CD8-positive, alpha-beta memory T cell (primary cell): ENCODE measurements around the gene INTS7. TPM values are rescaled to one million over a fixed set of nuclear protein-coding genes. Genes with fewer than 3 reads are reported as not detected.

ENCODE experiments used
- CTCF ChIA-PET: fragments of 350-600 bp; sonication (Branson Sonifier 250); formaldehyde crosslinking; loops from one replicate; lab custom pipeline; 2021; ENCODE audit warnings: antibody characterized with exemption; lab: Charles Lee
- POLR2A ChIA-PET: fragments of 350-600 bp; sonication (Branson Sonifier 250); formaldehyde crosslinking; loops from one replicate; lab custom pipeline; 2021; ENCODE audit warnings: antibody characterized with exemption; lab: Charles Lee
- DNase-seq, 5 donors: peaks; one replicate each; pipeline versions ENCODE4 v3.0.0 to v3.0.0-alpha.2; 2020 to 2022; ENCODE audit warnings: mixed read lengths in 1 of 5
- H3K27ac ChIP-seq: one replicate; pipeline ENCODE4 v1.7.0; 2013; ENCODE audit warnings: low read depth, mild to moderate bottlenecking, low read length, moderate library complexity
- H3K27me3 ChIP-seq: 2 replicates; pipeline ENCODE4 v1.7.0; 2013; ENCODE audit warnings: low read length, mild to moderate bottlenecking; ENCODE audit not compliant: insufficient read depth, poor library complexity, severe bottlenecking
- H3K36me3 ChIP-seq: 2 replicates; pipeline ENCODE4 v1.7.0; 2013; ENCODE audit warnings: mild to moderate bottlenecking, low read length, moderate library complexity; ENCODE audit not compliant: insufficient read depth
- H3K4me1 ChIP-seq: 2 replicates; pipeline ENCODE4 v1.7.0; 2013; ENCODE audit warnings: mild to moderate bottlenecking, low read length, moderate library complexity; ENCODE audit not compliant: insufficient read depth
- H3K4me3 ChIP-seq: 2 replicates; pipeline ENCODE4 v1.7.0; 2013; ENCODE audit warnings: mild to moderate bottlenecking, low read length
- H3K9me3 ChIP-seq: 2 replicates; pipeline ENCODE4 v1.7.0; 2013; ENCODE audit warnings: mild to moderate bottlenecking, low read length
- H3K27ac Mint-ChIP-seq, 8 donors: one replicate each; pipeline ENCODE4 v1.8.0; 2020 to 2021; ENCODE audit warnings: mixed read lengths in 8 of 8, mild to moderate bottlenecking in 6 of 8, inconsistent platforms in 3 of 8, moderate library complexity in 3 of 8
- H3K27me3 Mint-ChIP-seq, 2 donors: one replicate each; pipeline ENCODE4 v1.8.0; 2020 to 2021; ENCODE audit warnings: mixed read lengths in 2 of 2, mild to moderate bottlenecking in 1 of 2, moderate library complexity in 1 of 2
- H3K36me3 Mint-ChIP-seq, 3 donors: one replicate each; pipeline ENCODE4 v1.8.0; 2020 to 2021; ENCODE audit warnings: mixed read lengths in 3 of 3, inconsistent platforms in 1 of 3, mild to moderate bottlenecking in 1 of 3
- H3K4me1 Mint-ChIP-seq, 3 donors: one replicate each; pipeline ENCODE4 v1.8.0; 2020 to 2021; ENCODE audit warnings: mixed read lengths in 3 of 3, inconsistent platforms in 1 of 3, mild to moderate bottlenecking in 1 of 3
- H3K4me3 Mint-ChIP-seq, 7 donors: one replicate each; pipeline ENCODE4 v1.8.0; 2020 to 2021; ENCODE audit warnings: mixed read lengths in 7 of 7, mild to moderate bottlenecking in 6 of 7, moderate library complexity in 4 of 7, inconsistent platforms in 2 of 7
- H3K9me3 Mint-ChIP-seq, 5 donors: one replicate each; pipeline ENCODE4 v1.8.0; 2020 to 2022; ENCODE audit warnings: mixed read lengths in 5 of 5, mild to moderate bottlenecking in 3 of 5, moderate library complexity in 2 of 5, inconsistent platforms in 1 of 5
- polyA plus RNA-seq: library from polyadenylated mRNA; unstranded; fragments of 300-500 nt; fragmentation: Illumina TruSeq; gene quantifications from one replicate; pipeline ENCODE4 v1.2.3, GENCODE V29; 2021
- total RNA-seq, 2 experiments: library from RNA; stranded (reverse); gene quantifications; one replicate each; pipeline ENCODE4 v1.2.3, GENCODE V29; 2021

INTS7 gene
- total and polyA plus RNA-seq, 3 experiments from 2014 or later, result 11.5 to 36.0 (median 35.2) TPM

DNA sequence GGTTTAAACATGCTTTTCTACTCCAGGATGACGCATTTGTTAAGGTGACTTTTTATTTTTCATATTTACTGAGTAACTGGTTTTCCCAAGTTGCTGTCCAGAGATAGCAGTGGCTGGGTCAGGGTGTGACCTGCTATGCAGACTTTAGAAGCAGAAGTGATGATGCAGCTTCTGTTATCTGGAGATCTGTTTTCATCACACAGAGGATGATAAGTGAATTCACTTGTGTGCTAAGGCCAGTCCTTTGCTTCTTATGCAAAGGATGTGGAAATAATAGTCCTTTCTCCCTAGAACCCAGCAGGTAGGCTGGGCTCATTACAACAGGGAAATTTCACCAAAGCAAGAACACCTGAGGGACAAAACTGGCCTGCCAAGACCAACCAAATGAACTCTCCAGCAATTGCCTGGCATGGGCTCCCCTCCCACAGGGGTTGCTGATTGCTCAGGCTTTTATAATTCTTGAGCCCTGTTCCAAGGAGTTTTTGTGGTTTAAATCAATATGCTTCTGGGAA, 107.0 kb downstream of the INTS7 start:
- ChIA-PET POLR2A (no interaction called here), CTCF (no interaction called here)
- peaks cover 0 to 4% (median 0%) of the 10 kb centered on the region in 3 donors for H3K36me3 Mint-ChIP-seq
- H3K9me3 ChIP-seq, result no peaks in the 10 kb centered on the region
- H3K4me1 Mint-ChIP-seq, result no peaks in the 10 kb centered on the region
- H3K27me3 ChIP-seq, result no peaks in the 10 kb centered on the region
- no peaks in the 10 kb centered on the region for H3K9me3 Mint-ChIP-seq
- no peak overlapping the region for H3K4me3 ChIP-seq
- DNase-seq, result no peak
- H3K27ac Mint-ChIP-seq, result no peak overlapping the region
- H3K36me3 ChIP-seq, result no peaks in the 10 kb centered on the region
- H3K27me3 Mint-ChIP-seq, result peaks cover 6 to 13% of the 10 kb centered on the region in 2 donors
- H3K27ac ChIP-seq, result peak overlapping the region; percentile 28
- H3K4me1 ChIP-seq, result no peaks in the 10 kb centered on the region
- no peak overlapping the region for H3K4me3 Mint-ChIP-seq

DNA sequence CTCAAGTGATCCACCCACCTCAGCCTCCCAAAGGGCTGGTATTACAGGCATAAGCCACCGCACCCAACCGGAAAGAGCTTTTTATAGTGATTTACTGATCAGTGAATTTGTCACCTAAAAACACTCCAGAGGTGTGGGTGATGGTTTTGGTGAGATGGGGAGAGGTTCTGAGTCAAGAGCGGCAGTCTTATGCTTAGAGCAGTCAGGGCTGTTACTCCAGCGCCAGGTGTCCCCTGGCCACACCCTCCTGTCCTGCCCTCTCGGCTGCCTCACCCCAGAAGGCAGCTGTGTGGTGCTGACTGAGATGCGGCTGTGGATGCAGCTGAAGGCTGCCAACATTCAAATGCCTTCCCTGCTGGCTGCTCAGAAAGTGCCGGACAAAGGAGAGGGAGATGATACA, 110.3 kb downstream of the INTS7 start:
- Histone ChIP-seq H3K36me3 (no peaks in the 10 kb centered on the region), H3K9me3 (no peaks in the 10 kb centered on the region), H3K27ac (no peak overlapping the region), H3K4me1 (no peaks in the 10 kb centered on the region), H3K27me3 (no peaks in the 10 kb centered on the region), H3K4me3 (no peak overlapping the region)
- no peaks in the 10 kb centered on the region for H3K4me1 Mint-ChIP-seq
- no peak overlapping the region for H3K4me3 Mint-ChIP-seq
- peaks cover 7 to 13% of the 10 kb centered on the region in 2 donors for H3K27me3 Mint-ChIP-seq
- ChIA-PET POLR2A (no interaction called here), CTCF (no interaction called here)
- peaks cover 0 to 4% (median 0%) of the 10 kb centered on the region in 3 donors for H3K36me3 Mint-ChIP-seq
- no peaks in the 10 kb centered on the region for H3K9me3 Mint-ChIP-seq
- H3K27ac Mint-ChIP-seq, result no peak overlapping the region
- no peak for DNase-seq

- Mint-ChIP-seq H3K9me3 (no peaks in the 10 kb centered on the region), H3K27ac (no peak overlapping the region), H3K4me1 (no peaks in the 10 kb centered on the region), H3K36me3 (peaks cover 0 to 1% (median 0%) of the 10 kb centered on the region in 3 donors), H3K4me3 (no peak overlapping the region), H3K27me3 (peaks cover 6 to 8% of the 10 kb centered on the region in 2 donors)
- Histone ChIP-seq H3K27ac (no peak overlapping the region), H3K4me3 (no peak overlapping the region), H3K9me3 (no peaks in the 10 kb centered on the region), H3K36me3 (no peaks in the 10 kb centered on the region), H3K4me1 (no peaks in the 10 kb centered on the region), H3K27me3 (no peaks in the 10 kb centered on the region)
- ChIA-PET CTCF (no interaction called here), POLR2A (no interaction called here)
- DNase-seq, result no peak
Observed at GRCh38 chr1:211924256-211924655, 111.1 kb downstream of the INTS7 start.

DNA sequence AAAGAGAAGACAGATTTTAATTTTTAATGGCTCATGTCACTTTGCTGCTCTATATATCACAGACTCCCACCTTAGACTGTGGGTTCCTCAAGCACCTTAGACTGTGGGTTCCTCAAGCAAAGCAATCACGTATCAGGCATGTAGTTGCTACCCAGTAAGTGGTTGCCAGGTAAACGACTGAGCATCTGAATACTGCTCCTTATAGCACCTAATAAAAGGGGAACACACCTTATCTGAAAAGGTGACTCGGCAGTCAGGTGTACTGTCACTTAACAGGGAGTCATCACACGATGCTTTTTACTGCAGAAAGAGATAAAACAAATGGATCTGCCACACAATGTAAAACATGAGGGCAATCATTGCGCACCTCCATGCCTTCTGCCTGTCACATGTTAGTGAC, 112.3 kb downstream of the INTS7 start:
- Histone ChIP-seq H3K9me3 (no peaks in the 10 kb centered on the region), H3K36me3 (no peaks in the 10 kb centered on the region), H3K27me3 (no peaks in the 10 kb centered on the region), H3K4me3 (no peak overlapping the region), H3K4me1 (no peaks in the 10 kb centered on the region), H3K27ac (no peak overlapping the region)
- peaks cover 10 to 11% of the 10 kb centered on the region in 2 donors for H3K27me3 Mint-ChIP-seq
- peaks cover 0 to 5% (median 0%) of the 10 kb centered on the region in 3 donors for H3K36me3 Mint-ChIP-seq
- CTCF ChIA-PET, result no interaction called here
- H3K9me3 Mint-ChIP-seq, result no peaks in the 10 kb centered on the region
- H3K27ac Mint-ChIP-seq, result no peak overlapping the region
- POLR2A ChIA-PET, result no interaction called here
- no peak for DNase-seq
- no peaks in the 10 kb centered on the region for H3K4me1 Mint-ChIP-seq
- H3K4me3 Mint-ChIP-seq, result no peak overlapping the region

- Mint-ChIP-seq H3K27me3 (peaks cover 12 to 18% of the 10 kb centered on the region in 2 donors), H3K27ac (no peak overlapping the region), H3K4me3 (no peak overlapping the region), H3K36me3 (peaks cover 0 to 7% (median 0%) of the 10 kb centered on the region in 3 donors), H3K4me1 (no peaks in the 10 kb centered on the region), H3K9me3 (no peaks in the 10 kb centered on the region)
- H3K4me3 ChIP-seq, result no peak overlapping the region
- POLR2A ChIA-PET, result no interaction called here
- no peaks in the 10 kb centered on the region for H3K9me3 ChIP-seq
- CTCF ChIA-PET, result no interaction called here
- H3K4me1 ChIP-seq, result no peaks in the 10 kb centered on the region
- no peak for DNase-seq
- H3K27ac ChIP-seq, result no peak overlapping the region
- H3K36me3 ChIP-seq, result no peaks in the 10 kb centered on the region
- no peaks in the 10 kb centered on the region for H3K27me3 ChIP-seq
Observed at GRCh38 chr1:211921579-211922095, 113.7 kb downstream of the INTS7 start.

DNA sequence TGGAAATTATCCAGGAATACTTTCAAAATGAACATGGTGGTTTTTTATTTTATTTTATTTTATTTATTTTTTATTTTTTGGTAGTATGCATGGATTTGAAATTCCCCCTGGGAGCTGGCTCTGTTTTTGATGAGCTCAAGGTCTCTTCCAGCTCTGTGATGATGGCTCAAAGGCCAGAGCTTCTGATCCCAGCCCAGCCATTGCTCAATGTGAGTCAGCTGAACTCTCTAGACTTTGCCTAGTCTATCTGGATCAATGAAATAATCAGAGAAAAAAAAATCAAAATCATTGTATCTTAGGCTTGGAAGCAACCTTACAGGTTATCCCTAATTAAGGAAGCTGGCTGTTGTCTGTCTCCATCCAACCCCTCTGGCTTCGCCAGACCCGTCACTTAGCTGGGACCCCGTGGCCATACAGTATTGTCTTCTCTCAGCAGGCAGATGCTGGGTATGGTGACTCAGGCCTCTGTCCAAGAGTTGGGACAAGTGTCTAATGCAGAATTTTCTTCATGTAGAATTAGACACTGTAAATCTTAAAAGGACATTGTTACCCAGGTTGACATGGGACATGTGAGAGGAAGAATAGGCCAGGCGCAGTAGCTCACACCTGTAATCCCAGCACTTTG, 114.6 kb downstream of the INTS7 start:
- Mint-ChIP-seq H3K9me3 (no peaks in the 10 kb centered on the region), H3K27me3 (peaks cover 12 to 18% of the 10 kb centered on the region in 2 donors), H3K4me1 (no peaks in the 10 kb centered on the region), H3K27ac (peak overlapping the region in 1 of 8 donors; percentile 52), H3K36me3 (peaks cover 0 to 7% (median 0%) of the 10 kb centered on the region in 3 donors), H3K4me3 (no peak overlapping the region)
- Histone ChIP-seq H3K4me1 (no peaks in the 10 kb centered on the region), H3K36me3 (no peaks in the 10 kb centered on the region), H3K27ac (no peak overlapping the region), H3K27me3 (no peaks in the 10 kb centered on the region), H3K4me3 (no peak overlapping the region), H3K9me3 (no peaks in the 10 kb centered on the region)
- ChIA-PET CTCF (interaction anchor here (0.8 kb wide), 1 partner anchor 33 kb away, joined by 3 read pairs; no protein-coding TSS in a partner anchor), POLR2A (no interaction called here)
- no peak for DNase-seq

- H3K36me3 Mint-ChIP-seq, result peaks cover 0 to 7% (median 0%) of the 10 kb centered on the region in 3 donors
- H3K27me3 Mint-ChIP-seq, result peaks cover 12 to 18% of the 10 kb centered on the region in 2 donors
- Histone ChIP-seq H3K9me3 (no peaks in the 10 kb centered on the region), H3K27ac (no peak overlapping the region), H3K4me1 (no peaks in the 10 kb centered on the region), H3K27me3 (no peaks in the 10 kb centered on the region), H3K4me3 (no peak overlapping the region), H3K36me3 (no peaks in the 10 kb centered on the region)
- H3K9me3 Mint-ChIP-seq, result no peaks in the 10 kb centered on the region
- CTCF ChIA-PET, result interaction anchor here (0.8 kb wide), 1 partner anchor 33 kb away, joined by 3 read pairs; no protein-coding TSS in a partner anchor
- POLR2A ChIA-PET, result interaction anchor here (0.6 kb wide), 1 partner anchor 612 kb away, joined by 5 read pairs; no protein-coding TSS in a partner anchor
- H3K27ac Mint-ChIP-seq, result no peak overlapping the region
- no peaks in the 10 kb centered on the region for H3K4me1 Mint-ChIP-seq
- H3K4me3 Mint-ChIP-seq, result no peak overlapping the region
- DNase-seq, result no peak
Observed at GRCh38 chr1:211920141-211920572, 115.2 kb downstream of the INTS7 start.

DNA sequence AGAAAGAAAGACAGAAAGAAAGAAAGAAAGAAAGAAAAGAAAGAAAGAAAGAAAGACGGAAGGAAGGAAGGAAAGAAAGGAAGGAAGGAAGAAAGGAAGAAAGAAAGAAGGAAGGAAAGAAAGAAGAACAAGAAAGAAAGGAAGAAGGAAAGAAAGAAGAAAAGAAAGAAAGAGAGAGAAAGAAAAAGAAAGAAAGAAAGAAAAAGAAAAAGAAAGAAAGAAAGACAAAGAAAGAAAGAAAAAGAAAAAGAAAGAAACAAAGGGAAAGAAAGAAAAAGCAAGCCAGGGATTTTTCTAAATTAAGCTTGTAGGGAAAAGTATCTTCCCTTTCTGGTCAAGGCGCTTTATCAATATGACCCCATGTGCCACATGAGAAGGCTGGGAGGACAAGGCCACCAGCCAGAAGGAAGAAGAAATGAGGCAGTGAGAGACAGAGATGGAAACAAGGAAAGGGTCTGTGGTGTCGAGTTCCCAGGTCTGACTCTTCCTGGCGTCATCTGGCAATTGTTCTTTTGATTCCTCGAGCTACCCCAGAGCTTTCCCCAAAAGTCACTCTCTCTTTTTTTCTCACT, 116.4 kb downstream of the INTS7 start:
- no peak overlapping the region for H3K4me3 ChIP-seq
- no peaks in the 10 kb centered on the region for H3K36me3 ChIP-seq
- CTCF ChIA-PET, result no interaction called here
- Mint-ChIP-seq H3K9me3 (no peaks in the 10 kb centered on the region), H3K27ac (peak overlapping the region in 1 of 8 donors; percentile 48), H3K36me3 (peaks cover 0 to 7% (median 0%) of the 10 kb centered on the region in 3 donors), H3K4me3 (no peak overlapping the region), H3K27me3 (peaks cover 12 to 18% of the 10 kb centered on the region in 2 donors), H3K4me1 (no peaks in the 10 kb centered on the region)
- POLR2A ChIA-PET, result no interaction called here
- H3K9me3 ChIP-seq, result no peaks in the 10 kb centered on the region
- DNase-seq, result no peak
- no peak overlapping the region for H3K27ac ChIP-seq
- H3K4me1 ChIP-seq, result no peaks in the 10 kb centered on the region
- H3K27me3 ChIP-seq, result no peaks in the 10 kb centered on the region
